K562 (cell line): ENCODE data around the gene ARFRP1. TPM values are rescaled to one million over a fixed set of nuclear protein-coding genes. Genes with fewer than 3 reads are reported as not detected.
A peak's percentile ranks its signal among the peaks of the same experiment; 100 is the strongest.

Source experiments
- ATF6 ChIP-seq: sonication (generic); formaldehyde crosslinking; IDR thresholded peaks from 2 replicates; pipeline ENCODE4 v1.4.0; 2020; ENCODE audit warnings: mild to moderate bottlenecking, missing genetic modification reagents
- NCOA6 ChIP-seq: fragments of 450-650 bp; IDR thresholded peaks from 2 replicates; pipeline ENCODE4 v1.6.1; 2017; ENCODE audit warnings: mild to moderate bottlenecking
- REST ChIP-seq, 2 experiments: fragments of 450-650 bp; formaldehyde crosslinking in 1 of 2; IDR thresholded peaks; 2 replicates each; pipeline versions ENCODE4 v1.4.0 to v1.6.1; 2014 to 2020; ENCODE audit warnings: mild to moderate bottlenecking in 2 of 2, borderline replicate concordance in 1 of 2, low read depth in 1 of 2
- SMAD4 ChIP-seq: fragments of 250-450 bp; sonication (Bioruptor Pico); conservative IDR thresholded peaks from 2 replicates; pipeline ENCODE4 v1.8.0; 2021; ENCODE audit warnings: inconsistent platforms, mild to moderate bottlenecking, moderate library complexity
- SPI1 ChIP-seq: IDR thresholded peaks from 2 replicates; pipeline ENCODE4 v1.6.1; 2011; ENCODE audit warnings: low read depth, low read length, control low read depth, borderline replicate concordance
- TOE1 ChIP-seq, 2 experiments: fragments of 450-650 bp in 1 of 2; sonication (generic) in 1 of 2; formaldehyde crosslinking in 1 of 2; IDR thresholded peaks; 2 replicates each; pipeline versions ENCODE4 v1.7.1 to v1.8.0; 2016 to 2022; ENCODE audit warnings: borderline replicate concordance in 2 of 2, mild to moderate bottlenecking in 2 of 2, antibody characterized with exemption in 1 of 2, inconsistent platforms in 1 of 2, low read depth in 1 of 2, missing genetic modification reagents in 1 of 2, moderate library complexity in 1 of 2
- ZBTB11 ChIP-seq, 3 experiments: fragments of 200-800 bp in 1 of 3; fragments of 250-450 bp in 1 of 3; fragments of 450-650 bp in 1 of 3; sonication (Bioruptor Pico) in 1 of 3; sonication (Bioruptor generic) in 1 of 3; formaldehyde crosslinking in 1 of 3; IDR thresholded peaks; 2 replicates each; pipeline versions ENCODE4 v1.6.1 to v1.8.0; 2016 to 2022; ENCODE audit warnings: mild to moderate bottlenecking in 2 of 3, missing genetic modification characterization in 2 of 3, missing compliant biosample characterization in 1 of 3, moderate library complexity in 1 of 3
- ZKSCAN3 ChIP-seq: fragments of 250-450 bp; sonication (Bioruptor Pico); IDR thresholded peaks from 2 replicates; pipeline ENCODE4 v1.4.0; 2020
- ZKSCAN8 ChIP-seq: fragments of 200-800 bp; sonication (Bioruptor generic); IDR thresholded peaks from 2 replicates; pipeline ENCODE4 v1.6.1; 2016; ENCODE audit warnings: missing genetic modification characterization, missing compliant biosample characterization
- ZNF280A ChIP-seq: fragments of 450-650 bp; IDR thresholded peaks from 2 replicates; pipeline ENCODE4 v1.6.1; 2018; ENCODE audit warnings: mild to moderate bottlenecking, low read depth; ENCODE audit not compliant: partially characterized antibody
- polyA plus RNA-seq, 8 experiments: library from polyadenylated mRNA; depleted of rRNA in 4 of 8; stranded (reverse) in 5 of 8; unstranded in 3 of 8; fragments of >200 nt; fragmentation: Nextera tagmentation in 2 of 8; fragmentation: Illumina TruSeq in 1 of 8; extraction: Ambion mirVana in 2 of 8; extraction: Trizol in 1 of 8; gene quantifications; 2 replicates each; pipeline versions ENCODE4 v1.2.1 to v1.2.3, GENCODE V29; 2011 to 2014; ENCODE audit warnings: inconsistent platforms in 1 of 8, missing spikeins in 1 of 8
- total RNA-seq, 7 experiments: library from RNA; depleted of rRNA in 6 of 7; stranded (reverse); fragments of >200 nt in 6 of 7; fragmentation: Illumina TruSeq in 2 of 7; extraction: Trizol in 2 of 7; gene quantifications; 2 replicates each; pipeline versions ENCODE4 v1.2.1 to v1.2.3, GENCODE V29; 2011 to 2021; ENCODE audit warnings: low replicate concordance in 1 of 7

ARFRP1 gene
- total and polyA plus RNA-seq, 9 of the 15 experiments (the other 6 are each of a cell fraction or from before 2014, with no cell fraction given) = 2.2 to 78.9 (median 37.3) TPM

GRCh38 chr20:63740070-63740626, 32.4 kb upstream of the ARFRP1 start (continued):
- TF ChIP-seq ZBTB11 (CRISPR knock-in tag; IDR thresholded peaks at IDR 0.05) = peak in 1 of 3 experiments; percentile 80; a peak in 2 of 6 replicates
- peak; percentile 71 for TF ChIP-seq SMAD4 (CRISPR knock-in tag)
- TF ChIP-seq ZKSCAN8 (CRISPR knock-in tag) = no peak
- TF ChIP-seq ATF6 (CRISPR knock-in tag) = no peak
- no peak for TF ChIP-seq TOE1 (IDR thresholded peaks at IDR 0.05; ENCODE audit: borderline replicate concordance)
- TF ChIP-seq TOE1 (CRISPR knock-in tag; IDR thresholded peaks at IDR 0.05; ENCODE audit: borderline replicate concordance, low read depth) = no peak
- no peak for TF ChIP-seq ZKSCAN3 (CRISPR knock-in tag)
- TF ChIP-seq NCOA6 = peak; percentile 56
- no peak for TF ChIP-seq ZNF280A
- no peak for TF ChIP-seq SPI1
- TF ChIP-seq REST (IDR thresholded peaks at IDR 0.05; ENCODE audit: borderline replicate concordance) = peak; percentile 80
- no peak for TF ChIP-seq REST (CRISPR knock-in tag; IDR thresholded peaks at IDR 0.05; ENCODE audit: low read depth)
